ENCODE results near the gene GNA15.

GNA15 gene

GRCh38 chr19:3110126-3110825, 25.6 kb upstream of the GNA15 start:
- H3K27ac ChIP-seq = no peak overlapping the region
- no peaks in the 10 kb centered on the region for H3K27me3 ChIP-seq
- H3K4me1 ChIP-seq (ENCODE audit: control insufficient read depth in 1 of 2, insufficient read depth in 1 of 2, low read depth in 1 of 2, low read length in 1 of 2) = no peaks in the 10 kb centered on the region
- H3K36me3 ChIP-seq = no peaks in the 10 kb centered on the region
- H3K9me3 ChIP-seq = no peaks in the 10 kb centered on the region
- no peak overlapping the region for H3K4me3 ChIP-seq (ENCODE audit: low read depth in 1 of 2, low read length in 1 of 2)
- no peak for TF ChIP-seq CTCF (IDR thresholded peaks at IDR 0.05)

GRCh38 chr19:3111586-3112247, 24.1 kb upstream of the GNA15 start:
- no peak for TF ChIP-seq CTCF (IDR thresholded peaks at IDR 0.05)
- Histone ChIP-seq H3K4me3 (ENCODE audit: low read depth in 1 of 2, low read length in 1 of 2) (no peak overlapping the region), H3K27me3 (no peaks in the 10 kb centered on the region), H3K9me3 (no peaks in the 10 kb centered on the region), H3K36me3 (no peaks in the 10 kb centered on the region), H3K27ac (no peak overlapping the region), H3K4me1 (ENCODE audit: control insufficient read depth in 1 of 2, insufficient read depth in 1 of 2, low read depth in 1 of 2, low read length in 1 of 2) (no peaks in the 10 kb centered on the region)

- no peaks in the 10 kb centered on the region for H3K4me1 ChIP-seq (ENCODE audit: control insufficient read depth in 1 of 2, insufficient read depth in 1 of 2, low read depth in 1 of 2, low read length in 1 of 2)
- no peaks in the 10 kb centered on the region for H3K27me3 ChIP-seq
- no peak overlapping the region for H3K4me3 ChIP-seq (ENCODE audit: low read depth in 1 of 2, low read length in 1 of 2)
- no peak for TF ChIP-seq CTCF (IDR thresholded peaks at IDR 0.05)
- no peaks in the 10 kb centered on the region for H3K36me3 ChIP-seq
- no peaks in the 10 kb centered on the region for H3K9me3 ChIP-seq
- no peak overlapping the region for H3K27ac ChIP-seq
These were observed 23.3 kb upstream of the GNA15 start for GRCh38 chr19:3112375-3113099.

- H3K36me3 ChIP-seq = no peaks in the 10 kb centered on the region
- no peaks in the 10 kb centered on the region for H3K9me3 ChIP-seq
- no peak overlapping the region for H3K27ac ChIP-seq
- no peaks in the 10 kb centered on the region for H3K27me3 ChIP-seq
- no peak for TF ChIP-seq CTCF (IDR thresholded peaks at IDR 0.05)
- no peaks in the 10 kb centered on the region for H3K4me1 ChIP-seq (ENCODE audit: control insufficient read depth in 1 of 2, insufficient read depth in 1 of 2, low read depth in 1 of 2, low read length in 1 of 2)
- no peak overlapping the region for H3K4me3 ChIP-seq (ENCODE audit: low read depth in 1 of 2, low read length in 1 of 2)
These were observed 22.5 kb upstream of the GNA15 start for GRCh38 chr19:3113100-3114017.

- no peak overlapping the region for H3K4me3 ChIP-seq (ENCODE audit: low read depth in 1 of 2, low read length in 1 of 2)
- H3K27ac ChIP-seq = no peak overlapping the region
- H3K36me3 ChIP-seq = no peaks in the 10 kb centered on the region
- H3K9me3 ChIP-seq = no peaks in the 10 kb centered on the region
- TF ChIP-seq CTCF (IDR thresholded peaks at IDR 0.05) = no peak
- no peaks in the 10 kb centered on the region for H3K4me1 ChIP-seq (ENCODE audit: control insufficient read depth in 1 of 2, insufficient read depth in 1 of 2, low read depth in 1 of 2, low read length in 1 of 2)
- no peaks in the 10 kb centered on the region for H3K27me3 ChIP-seq
These were observed 21.7 kb upstream of the GNA15 start for GRCh38 chr19:3114018-3114726.
